Kidney capillary endothelial cell (primary cell): Measurements from ENCODE around the gene ATP2B1.

ENCODE experiments used
- DNase-seq: peaks from one replicate; pipeline ENCODE4 v3.0.0-alpha.2; 2018; ENCODE audit warnings: low spot score

Gene ATP2B1

GRCh38 chr12:89692439-89692838 lies 16.2 kb downstream of the ATP2B1 start:
- DNase-seq, result no peak

- DNase-seq, result no peak
Observed at GRCh38 chr12:89691659-89692058, 17.0 kb downstream of the ATP2B1 start.

GRCh38 chr12:89690925-89691324 lies 17.7 kb downstream of the ATP2B1 start:
- DNase-seq, result no peak

GRCh38 chr12:89689306-89689705 lies 19.3 kb downstream of the ATP2B1 start:
- no peak for DNase-seq

GRCh38 chr12:89686311-89686710 lies 22.3 kb downstream of the ATP2B1 start:
- DNase-seq, result no peak

- DNase-seq, result no peak
Observed at GRCh38 chr12:89685363-89685972, 23.2 kb downstream of the ATP2B1 start.

GRCh38 chr12:89684136-89684535 lies 24.5 kb downstream of the ATP2B1 start:
- DNase-seq, result no peak

- no peak for DNase-seq
Observed at GRCh38 chr12:89682284-89682683, 26.4 kb downstream of the ATP2B1 start.

- DNase-seq, result no peak
Observed at GRCh38 chr12:89680409-89680808, 28.2 kb downstream of the ATP2B1 start.

GRCh38 chr12:89679631-89680030 lies 29.0 kb downstream of the ATP2B1 start:
- no peak for DNase-seq

- no peak for DNase-seq
Observed at GRCh38 chr12:89678225-89678624, 30.4 kb downstream of the ATP2B1 start.

- no peak for DNase-seq
Observed at GRCh38 chr12:89676930-89677329, 31.7 kb downstream of the ATP2B1 start.

GRCh38 chr12:89674326-89674942 lies 34.2 kb downstream of the ATP2B1 start:
- DNase-seq, result no peak

- no peak for DNase-seq
Observed at GRCh38 chr12:89673603-89674002, 35.0 kb downstream of the ATP2B1 start.

- DNase-seq, result no peak
Observed at GRCh38 chr12:89672589-89672979, 36.1 kb downstream of the ATP2B1 start.

- DNase-seq, result no peak
Observed at GRCh38 chr12:89671469-89671868, 37.2 kb downstream of the ATP2B1 start.

GRCh38 chr12:89669197-89669596 lies 39.4 kb downstream of the ATP2B1 start:
- no peak for DNase-seq

GRCh38 chr12:89665556-89665955 lies 43.1 kb downstream of the ATP2B1 start:
- DNase-seq, result no peak

GRCh38 chr12:89664441-89664840 lies 44.2 kb downstream of the ATP2B1 start:
- no peak for DNase-seq

GRCh38 chr12:89663577-89664357 lies 44.9 kb downstream of the ATP2B1 start:
- no peak for DNase-seq

- DNase-seq, result no peak
Observed at GRCh38 chr12:89662623-89663022, 46.0 kb downstream of the ATP2B1 start.

- DNase-seq, result no peak
Observed at GRCh38 chr12:89661706-89662330, 46.8 kb downstream of the ATP2B1 start.

- DNase-seq, result no peak
Observed at GRCh38 chr12:89657739-89658138, 50.9 kb downstream of the ATP2B1 start.
